NCI-H2196 (cell line): ENCODE results near the gene NPR1.
"Not testable (repeated sequence)": the region's sequence is repeated elsewhere in the genome, so short reads cannot be mapped to it uniquely, and the experiment has no call there.

Experiments
- DNase-seq: peaks from one replicate; lab custom pipeline; 2025; ENCODE audit not compliant: unreplicated experiment; lab: John Stamatoyannopoulos, UW

Gene NPR1

GRCh38 chr1:153679337-153680119 lies 1.0 kb downstream of the NPR1 start:
- no peak for DNase-seq

DNA sequence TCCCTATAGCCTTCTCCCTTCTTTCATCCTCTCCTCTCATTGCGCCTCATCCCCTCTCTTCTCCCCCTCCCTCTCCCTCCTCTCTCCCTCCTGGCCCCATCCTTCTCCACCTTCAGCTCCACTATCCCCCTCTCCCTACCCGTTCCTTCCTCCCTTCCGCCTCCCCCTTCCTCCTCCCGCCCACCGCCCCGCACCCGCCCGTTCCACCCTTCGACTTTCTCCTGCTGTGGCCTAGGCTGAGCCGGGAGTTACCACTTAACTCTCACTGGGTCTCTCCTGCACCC lies 1.6 kb downstream of the NPR1 start:
- DNase-seq, result no peak

DNA sequence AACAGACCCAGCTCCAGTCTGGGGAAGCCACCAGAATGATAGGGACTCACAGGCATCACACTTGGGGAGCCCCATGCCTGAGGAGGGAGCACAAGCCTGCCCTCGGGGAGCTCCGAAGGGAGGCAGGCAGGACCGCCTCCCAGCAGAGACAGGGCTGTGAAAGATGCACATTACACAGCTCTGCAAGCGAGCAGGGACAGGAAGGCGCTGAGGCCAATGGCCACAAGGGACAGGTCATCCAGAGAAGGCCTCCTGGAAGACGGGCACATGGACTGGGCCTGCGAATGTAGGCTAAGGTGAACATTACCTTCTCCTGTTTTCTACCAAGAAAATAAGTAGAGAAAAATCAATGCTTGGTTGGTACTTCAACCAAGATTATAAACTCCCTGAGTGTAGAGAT lies 4.2 kb downstream of the NPR1 start:
- no peak for DNase-seq

DNA sequence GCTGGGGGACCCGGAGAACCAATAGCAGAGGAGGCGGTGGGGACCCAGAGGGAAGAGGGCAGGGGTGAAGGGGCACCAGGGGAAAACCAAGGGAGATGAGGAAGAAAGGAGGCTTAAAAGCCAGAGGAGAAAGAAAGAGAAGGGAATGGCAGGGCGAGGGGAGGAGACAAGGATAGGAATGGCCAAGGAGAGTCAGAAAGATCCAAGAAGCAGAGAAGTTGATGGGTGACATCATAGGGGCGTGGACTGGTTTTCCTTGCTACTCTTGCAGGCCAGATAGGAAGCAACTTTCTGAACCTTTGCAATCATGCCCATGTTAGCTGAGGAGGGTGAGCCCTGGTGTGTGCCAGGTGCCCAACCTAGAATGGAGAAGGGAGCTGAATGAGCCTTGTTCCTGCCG lies 5.4 kb downstream of the NPR1 start:
- no peak for DNase-seq

GRCh38 chr1:153684892-153685291 lies 6.4 kb downstream of the NPR1 start:
- DNase-seq, result no peak

- DNase-seq, result no peak
Measured at GRCh38 chr1:153685544-153686340, 7.3 kb downstream of the NPR1 start.

- no peak for DNase-seq
Measured at GRCh38 chr1:153687346-153688125, 9.0 kb downstream of the NPR1 start.

GRCh38 chr1:153688276-153688675 lies 9.8 kb downstream of the NPR1 start:
- DNase-seq, result no peak

- DNase-seq, result no peak
Measured at GRCh38 chr1:153688736-153689328, 10.3 kb downstream of the NPR1 start.

DNA sequence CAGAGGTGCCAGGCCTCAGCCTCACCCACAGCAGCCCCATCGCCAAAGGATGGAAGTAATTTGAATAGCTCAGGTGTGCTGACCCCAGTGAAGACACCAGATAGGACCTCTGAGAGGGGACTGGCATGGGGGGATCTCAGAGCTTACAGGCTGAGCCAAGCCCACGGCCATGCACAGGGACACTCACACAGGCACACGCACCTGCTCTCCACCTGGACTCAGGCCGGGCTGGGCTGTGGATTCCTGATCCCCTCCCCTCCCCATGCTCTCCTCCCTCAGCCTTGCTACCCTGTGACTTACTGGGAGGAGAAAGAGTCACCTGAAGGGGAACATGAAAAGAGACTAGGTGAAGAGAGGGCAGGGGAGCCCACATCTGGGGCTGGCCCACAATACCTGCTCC lies 15.0 kb downstream of the NPR1 start:
- no peak for DNase-seq

GRCh38 chr1:153696741-153697140 lies 18.3 kb downstream of the NPR1 start:
- DNase-seq, result no peak

- no peak for DNase-seq
Measured at GRCh38 chr1:153697191-153698019, 18.9 kb downstream of the NPR1 start.

DNA sequence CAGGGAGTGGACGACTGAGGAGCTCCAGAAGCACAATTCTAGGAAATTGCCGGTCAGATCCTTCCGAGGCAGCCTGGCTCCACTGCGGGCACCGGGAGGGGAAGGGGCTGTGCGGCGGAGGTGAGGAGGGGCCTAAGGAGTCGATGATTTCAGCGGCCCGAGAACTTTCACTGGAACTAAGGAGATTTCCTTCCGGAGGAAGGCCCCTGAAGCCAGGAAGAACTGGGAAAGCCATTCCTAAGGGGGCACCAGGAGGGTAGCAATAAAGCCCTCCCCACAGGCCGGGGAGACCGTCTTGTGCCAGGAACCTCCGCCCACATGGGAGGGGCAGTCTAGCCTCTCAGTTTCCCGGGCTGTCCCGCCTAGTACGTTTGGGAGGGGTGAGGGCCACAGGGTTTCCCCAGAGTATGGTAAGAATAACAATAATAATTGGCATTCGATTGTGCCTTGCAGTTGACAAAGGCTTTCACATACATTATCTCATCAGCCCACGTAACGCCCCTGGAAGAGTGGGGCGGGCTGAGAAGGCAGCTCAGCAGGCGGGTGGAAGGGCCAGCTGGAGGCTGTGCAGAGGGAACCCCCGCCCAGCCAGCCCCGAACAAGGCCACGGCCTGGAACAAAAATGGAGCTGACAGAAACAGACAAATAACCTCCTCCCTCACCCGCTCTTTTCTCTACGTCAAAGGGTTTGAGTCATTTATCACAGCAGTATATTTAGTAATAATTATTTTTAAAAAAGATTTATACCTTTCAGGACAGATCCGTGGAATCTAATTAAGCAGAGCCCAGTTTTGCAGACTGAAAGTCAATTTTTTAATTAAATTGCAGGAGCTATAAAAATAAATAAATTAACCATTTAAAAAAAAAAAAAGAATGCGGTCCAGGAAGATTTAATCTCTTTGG lies 19.8 kb downstream of the NPR1 start:
- no peak for DNase-seq

DNA sequence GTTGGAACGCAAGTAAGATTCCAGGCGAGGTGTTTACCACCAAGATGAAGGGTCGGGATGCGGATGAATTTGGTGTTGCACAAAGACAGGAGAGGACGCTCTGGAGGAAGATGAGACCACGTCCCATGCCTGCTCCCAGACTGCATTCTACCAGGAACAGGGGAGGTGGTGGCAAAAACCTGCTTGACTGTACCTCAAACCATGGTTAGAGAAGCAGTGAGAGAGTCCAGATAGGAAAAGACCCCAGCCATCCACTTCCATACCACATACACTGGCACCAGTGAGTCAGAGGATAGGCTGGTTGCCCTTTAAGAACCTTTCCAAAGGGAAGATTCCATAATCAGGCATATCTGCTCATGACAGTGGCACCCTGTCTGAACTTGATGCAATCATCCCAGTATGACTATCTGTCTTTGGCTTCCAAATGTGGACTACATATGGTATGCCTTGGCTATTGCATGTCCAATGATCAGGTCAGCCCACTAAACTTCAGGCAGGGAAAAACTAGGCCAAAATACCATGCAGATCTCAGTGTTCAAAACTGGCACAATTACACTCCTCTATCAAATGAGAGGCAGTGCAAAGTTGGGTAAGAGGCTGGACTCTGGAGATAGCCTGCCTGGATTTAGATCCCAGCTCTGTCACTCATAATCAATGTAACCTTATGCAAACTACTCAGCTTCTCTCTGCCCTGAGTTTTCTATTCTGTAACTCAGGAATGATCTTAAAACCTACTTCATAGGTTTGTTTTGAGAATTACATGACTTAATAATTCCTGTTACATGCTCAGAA lies 20.6 kb downstream of the NPR1 start:
- no peak for DNase-seq

DNA sequence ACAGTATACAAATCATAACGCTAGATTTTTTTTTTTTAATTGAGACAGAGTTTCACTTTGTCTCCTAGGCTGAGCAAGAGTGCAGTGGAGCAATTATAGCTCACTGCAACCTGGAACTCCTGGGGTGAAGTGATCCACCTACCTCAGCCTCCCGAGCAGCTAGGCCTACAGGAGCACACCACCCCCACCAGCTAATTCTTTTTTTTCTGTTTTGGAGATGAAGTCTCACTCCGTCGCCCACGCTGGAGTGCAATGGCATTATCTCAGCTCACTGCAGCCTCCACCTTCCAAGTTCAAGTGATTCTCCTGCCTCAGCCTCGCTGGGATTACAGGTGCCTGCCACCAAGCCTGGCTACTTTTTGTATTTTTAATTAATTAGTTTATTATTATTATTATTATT lies 21.3 kb downstream of the NPR1 start:
- DNase-seq, result no peak

GRCh38 chr1:153705484-153705883 lies 27.0 kb downstream of the NPR1 start:
- DNase-seq, result no peak

DNA sequence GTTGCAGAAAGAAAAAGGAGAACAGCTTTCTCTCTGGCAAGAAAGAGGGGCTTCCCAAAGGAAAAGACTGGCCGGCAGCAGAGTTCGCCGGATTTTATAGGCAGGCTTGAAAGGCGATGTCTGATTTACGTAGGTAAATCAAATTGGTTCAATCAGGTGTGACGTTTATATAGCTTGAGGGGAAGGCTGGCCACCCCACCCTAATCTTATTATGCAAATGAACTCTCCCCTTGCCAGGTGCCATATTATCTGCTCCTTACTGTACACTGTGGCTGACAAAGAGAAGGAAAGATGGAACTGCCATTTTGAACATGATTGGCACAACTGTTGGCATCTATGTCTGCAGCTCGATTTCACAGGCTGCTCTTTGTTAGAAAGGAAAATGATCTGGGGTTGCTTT lies 32.5 kb downstream of the NPR1 start:
- no peak for DNase-seq

- not testable (repeated sequence) for DNase-seq
Measured at GRCh38 chr1:153716211-153716610, 37.7 kb downstream of the NPR1 start.

DNA sequence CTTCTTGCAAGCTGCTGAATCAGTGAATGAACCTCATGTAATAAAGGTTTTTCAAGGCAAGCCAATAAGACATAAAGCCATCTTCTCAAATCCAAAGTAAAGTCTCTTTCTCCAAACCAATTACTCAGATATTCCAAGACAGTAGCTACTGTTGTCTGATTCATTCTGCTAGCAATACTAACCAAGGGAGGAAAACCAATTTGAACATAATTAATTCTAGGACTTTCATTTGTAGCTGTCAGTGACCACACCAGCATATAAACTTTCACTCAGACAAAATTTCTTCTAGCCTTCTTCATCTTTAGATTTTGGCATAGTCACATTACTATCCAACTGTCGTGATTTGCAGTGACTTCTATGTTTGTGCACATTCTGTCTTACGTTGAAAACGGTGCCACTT lies 38.8 kb downstream of the NPR1 start:
- DNase-seq, result no peak
